H54 (cell line): ENCODE results near the gene NEGR1.
A peak's percentile ranks its signal among the peaks of the same experiment; 100 is the strongest.

Experiments used
- DNase-seq: peaks from one replicate; pipeline ENCODE4 v3.0.0; 2011; ENCODE audit warnings: low spot score, mixed read lengths; ENCODE audit not compliant: insufficient read length
- FAIRE-seq: peaks from 3 replicates; lab custom pipeline; 2011; peaks lifted over from hg19 to GRCh38; lab: Jason Lieb, UNC
- POLR2A ChIP-seq: IDR thresholded peaks from 2 replicates; pipeline ENCODE4 v1.6.1; 2011; ENCODE audit warnings: low read depth, mild to moderate bottlenecking, low read length

Gene NEGR1

GRCh38 chr1:71950579-71950978, 331.8 kb downstream of the NEGR1 start:
- DNase-seq (no peak), FAIRE-seq (peak; percentile 33)
- no peak for TF ChIP-seq POLR2A

- TF ChIP-seq POLR2A = no peak
- FAIRE-seq (no peak), DNase-seq (no peak)
Observed at GRCh38 chr1:71949681-71950080, 332.7 kb downstream of the NEGR1 start.

- TF ChIP-seq POLR2A = no peak
- DNase-seq (no peak), FAIRE-seq (no peak)
Observed at GRCh38 chr1:71948561-71948960, 333.8 kb downstream of the NEGR1 start.

- no peak for TF ChIP-seq POLR2A
- FAIRE-seq (no peak), DNase-seq (no peak)
Observed at GRCh38 chr1:71944006-71944405, 338.3 kb downstream of the NEGR1 start.

DNA sequence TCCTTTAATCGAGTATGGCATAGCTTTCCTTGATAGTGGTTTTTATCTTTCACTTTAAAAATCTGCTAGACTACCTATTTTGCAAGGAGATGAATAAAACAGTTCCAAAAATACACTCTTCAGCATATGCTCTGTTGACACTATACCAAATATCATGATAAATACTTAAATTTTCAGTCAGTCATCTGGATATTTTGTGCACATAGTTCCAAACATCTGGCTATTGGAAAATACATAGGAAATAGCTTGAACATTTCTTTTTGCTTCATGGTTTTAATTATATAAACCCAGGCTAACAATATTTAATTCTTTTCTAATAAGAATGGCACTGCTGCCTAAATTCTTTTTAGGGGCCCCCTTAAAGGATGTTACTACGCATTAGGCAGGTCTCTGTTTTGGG, 342.1 kb downstream of the NEGR1 start:
- no peak for TF ChIP-seq POLR2A
- DNase-seq (no peak), FAIRE-seq (no peak)

DNA sequence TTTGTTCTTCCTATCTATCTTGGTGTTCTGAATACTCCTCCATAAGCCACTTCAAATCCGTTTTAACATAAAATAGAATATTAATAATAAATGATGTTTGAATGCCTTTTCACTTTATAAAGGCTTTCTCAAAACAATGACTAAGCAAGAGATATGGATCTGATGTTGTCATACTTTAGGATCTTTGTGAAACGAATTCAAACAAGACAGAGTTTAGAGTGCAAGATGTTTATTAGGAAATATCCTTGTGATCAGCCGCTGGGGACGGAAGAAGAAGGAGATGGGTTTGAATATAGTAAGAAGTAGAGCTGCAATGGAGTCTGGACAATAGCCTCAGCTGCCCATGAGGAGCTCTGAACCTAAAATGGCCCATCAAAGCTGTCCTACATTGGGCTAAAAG, 351.8 kb downstream of the NEGR1 start:
- TF ChIP-seq POLR2A = no peak
- DNase-seq (no peak), FAIRE-seq (no peak)

DNA sequence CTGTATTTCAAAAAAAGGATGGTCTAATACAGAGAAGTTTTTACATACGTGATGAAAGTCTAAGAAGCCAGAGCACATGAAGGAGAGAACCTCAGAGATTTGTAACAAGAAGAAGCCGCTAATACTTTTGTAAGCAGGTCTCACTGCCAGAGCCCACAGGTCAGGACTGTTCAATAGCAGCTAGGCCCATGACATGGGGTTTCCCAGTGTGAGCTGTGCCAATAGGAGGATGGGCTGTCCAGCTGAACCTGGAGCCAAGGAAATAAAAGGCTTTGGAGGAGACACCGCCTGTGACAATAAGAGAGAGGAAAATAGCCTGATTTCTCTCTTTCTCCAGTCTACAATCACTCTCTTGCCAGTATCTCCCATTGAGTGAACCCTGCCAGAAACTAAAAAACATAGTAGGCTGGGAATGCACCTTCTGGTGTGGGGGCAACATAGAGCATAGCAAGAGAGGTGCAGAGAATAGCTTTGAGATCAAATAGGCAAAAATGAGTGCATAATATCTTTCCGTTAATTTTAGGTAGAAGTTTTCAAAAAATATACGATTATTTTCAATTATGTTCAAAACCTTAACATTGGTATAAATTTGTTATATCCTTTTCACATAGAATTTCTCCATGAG, 360.3 kb downstream of the NEGR1 start:
- DNase-seq (no peak), FAIRE-seq (no peak)
- TF ChIP-seq POLR2A = no peak

DNA sequence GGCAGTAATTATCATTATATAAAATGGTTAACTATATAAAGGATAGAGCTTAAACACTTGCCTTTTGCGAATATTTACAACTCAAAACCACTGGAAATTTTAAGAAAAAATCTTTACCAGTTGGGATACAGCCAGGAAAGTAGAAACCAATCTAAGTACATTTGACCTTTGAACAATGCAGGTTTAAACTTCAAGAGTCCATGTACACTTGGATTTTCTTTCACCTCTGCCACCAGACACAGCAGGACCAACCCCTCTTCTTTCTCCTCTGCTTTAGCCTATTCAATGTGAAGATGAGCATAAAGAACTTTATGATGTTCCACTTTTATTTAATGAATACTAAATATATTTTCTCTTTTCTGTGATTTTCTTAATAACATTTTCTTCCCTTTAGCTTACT, 361.1 kb downstream of the NEGR1 start:
- no peak for DNase-seq
- FAIRE-seq = no peak
- no peak for TF ChIP-seq POLR2A

- FAIRE-seq (no peak), DNase-seq (no peak)
- TF ChIP-seq POLR2A = no peak
Observed at GRCh38 chr1:71920556-71920955, 361.8 kb downstream of the NEGR1 start.

DNA sequence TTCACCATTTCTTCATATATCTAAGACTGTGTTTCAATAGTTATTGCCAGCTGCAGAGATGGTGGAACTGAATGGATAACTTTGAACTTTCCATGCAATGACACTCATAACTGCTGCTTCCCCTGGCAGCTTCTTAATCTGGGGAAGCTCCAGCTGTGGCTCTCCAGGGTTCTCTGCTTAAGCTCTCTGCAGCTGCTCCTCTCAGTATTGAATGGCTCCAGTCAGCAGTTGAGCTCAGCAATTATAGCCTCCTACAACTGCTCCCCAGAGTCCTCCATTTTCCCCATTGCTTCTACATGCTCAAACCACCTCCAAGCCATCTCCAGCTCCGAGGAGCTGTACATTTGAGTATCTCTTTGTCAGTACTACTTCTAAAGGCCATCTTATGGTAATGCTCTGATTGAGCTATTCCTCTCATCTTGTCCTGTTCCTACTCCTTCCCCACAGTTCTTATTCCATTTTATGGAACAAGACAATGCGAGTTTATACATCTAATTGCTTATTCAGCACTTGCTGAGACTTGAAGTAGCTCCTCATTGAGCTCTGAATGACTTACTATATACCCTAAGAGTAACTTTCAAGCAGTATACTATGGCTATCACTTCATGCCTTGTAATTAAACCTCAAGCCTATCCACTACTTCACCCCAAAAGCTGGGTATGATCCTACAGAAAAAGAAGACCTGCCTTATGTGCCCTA, 362.4 kb downstream of the NEGR1 start:
- TF ChIP-seq POLR2A = no peak
- DNase-seq (no peak), FAIRE-seq (no peak)

GRCh38 chr1:71918630-71919029, 363.7 kb downstream of the NEGR1 start:
- DNase-seq = no peak
- FAIRE-seq = no peak
- no peak for TF ChIP-seq POLR2A

DNA sequence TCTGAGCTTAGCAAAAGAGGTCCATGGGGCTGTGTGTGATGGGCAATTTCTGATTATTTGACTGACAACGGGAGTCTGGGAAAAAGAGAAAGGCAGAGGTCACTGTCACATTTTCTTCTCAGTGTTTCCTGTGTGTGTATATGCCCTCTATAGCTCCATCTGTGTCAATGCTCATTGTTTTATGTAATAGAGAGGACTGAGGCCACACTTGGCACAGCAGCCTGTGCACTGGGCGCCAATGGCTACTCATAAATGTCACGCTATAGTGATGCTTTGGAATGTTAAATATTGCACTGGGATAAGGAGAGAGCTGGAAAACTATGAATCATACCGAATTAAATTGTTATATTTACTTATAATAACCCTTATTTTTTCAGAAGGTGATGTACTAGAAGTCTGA, 365.4 kb downstream of the NEGR1 start:
- FAIRE-seq (no peak), DNase-seq (no peak)
- TF ChIP-seq POLR2A = no peak

DNA sequence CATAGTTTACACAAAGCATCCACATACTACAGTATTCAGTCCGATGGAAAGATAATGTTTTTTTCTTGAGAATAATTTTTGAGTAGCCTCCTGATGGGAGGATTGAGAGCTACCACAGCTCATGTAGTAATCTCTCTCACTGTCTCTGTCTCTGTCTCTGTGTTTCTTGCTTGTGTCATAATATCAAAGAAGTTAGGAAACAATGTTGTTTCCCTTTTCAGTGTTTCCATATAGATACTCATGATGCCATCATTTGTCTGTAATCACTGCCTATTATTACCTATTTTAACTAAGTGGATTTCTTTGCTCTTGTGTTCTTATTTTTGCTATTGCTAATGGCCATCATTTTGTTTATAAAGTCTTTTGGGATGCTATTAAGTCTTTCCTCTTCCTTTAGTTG, 367.7 kb downstream of the NEGR1 start:
- no peak for DNase-seq
- FAIRE-seq = no peak
- TF ChIP-seq POLR2A = no peak

GRCh38 chr1:71908871-71909390, 373.4 kb downstream of the NEGR1 start:
- DNase-seq = no peak
- TF ChIP-seq POLR2A = no peak
- FAIRE-seq = no peak

GRCh38 chr1:71908303-71908702, 374.0 kb downstream of the NEGR1 start:
- no peak for TF ChIP-seq POLR2A
- peak; percentile 38 for FAIRE-seq
- DNase-seq = no peak
